Measurements from ENCODE around the gene RPL19.

The RPL19 gene

GRCh38 chr17:39199820-39200069 lies 338 bp upstream of the RPL19 start:
- DNase-seq, result peak; percentile 88

- DNase-seq, result no peak
Observed at GRCh38 chr17:39200957-39201510, 951 bp downstream of the RPL19 start.

DNA sequence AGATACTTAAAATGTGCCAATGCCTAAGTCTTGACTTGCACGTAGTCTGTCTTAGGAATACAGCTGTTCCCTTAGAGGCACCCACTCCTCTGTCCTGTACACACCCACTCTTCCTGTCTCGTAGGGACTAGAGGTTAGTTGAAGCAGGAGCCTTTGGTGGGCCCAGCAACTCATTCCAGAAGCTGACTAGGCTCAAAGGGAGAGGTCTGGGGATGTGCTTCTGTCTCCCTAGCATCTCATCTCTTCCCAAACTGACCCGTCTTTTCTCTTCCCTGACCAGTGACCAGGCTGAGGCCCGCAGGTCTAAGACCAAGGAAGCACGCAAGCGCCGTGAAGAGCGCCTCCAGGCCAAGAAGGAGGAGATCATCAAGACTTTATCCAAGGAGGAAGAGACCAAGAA lies 4.2 kb downstream of the RPL19 start:
- DNase-seq, result no peak

- DNase-seq, result no peak
Observed at GRCh38 chr17:39205112-39205526, 5.0 kb downstream of the RPL19 start.

GRCh38 chr17:39208136-39208535 lies 8.1 kb downstream of the RPL19 start:
- DNase-seq, result no peak

DNA sequence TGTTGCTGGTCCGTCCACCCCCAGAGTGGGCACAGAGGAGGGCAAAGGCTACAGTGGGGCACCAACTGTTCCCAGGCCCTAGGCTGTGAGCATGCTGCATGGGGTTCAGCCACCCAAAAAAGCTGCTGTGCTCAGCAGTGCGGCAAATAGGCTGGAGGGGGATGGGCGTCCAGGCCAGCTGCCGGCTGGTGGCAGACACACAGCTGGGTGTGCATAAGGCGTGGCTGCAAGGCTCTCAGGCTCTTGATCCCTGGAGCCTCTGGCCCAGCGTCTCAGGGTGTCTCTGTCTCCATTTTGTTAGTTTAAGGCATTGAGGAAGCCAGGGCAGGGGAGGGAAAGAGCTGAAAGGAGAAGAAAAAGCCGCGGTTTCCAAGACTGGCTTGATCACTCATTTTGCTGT lies 8.8 kb downstream of the RPL19 start:
- no peak for DNase-seq

DNA sequence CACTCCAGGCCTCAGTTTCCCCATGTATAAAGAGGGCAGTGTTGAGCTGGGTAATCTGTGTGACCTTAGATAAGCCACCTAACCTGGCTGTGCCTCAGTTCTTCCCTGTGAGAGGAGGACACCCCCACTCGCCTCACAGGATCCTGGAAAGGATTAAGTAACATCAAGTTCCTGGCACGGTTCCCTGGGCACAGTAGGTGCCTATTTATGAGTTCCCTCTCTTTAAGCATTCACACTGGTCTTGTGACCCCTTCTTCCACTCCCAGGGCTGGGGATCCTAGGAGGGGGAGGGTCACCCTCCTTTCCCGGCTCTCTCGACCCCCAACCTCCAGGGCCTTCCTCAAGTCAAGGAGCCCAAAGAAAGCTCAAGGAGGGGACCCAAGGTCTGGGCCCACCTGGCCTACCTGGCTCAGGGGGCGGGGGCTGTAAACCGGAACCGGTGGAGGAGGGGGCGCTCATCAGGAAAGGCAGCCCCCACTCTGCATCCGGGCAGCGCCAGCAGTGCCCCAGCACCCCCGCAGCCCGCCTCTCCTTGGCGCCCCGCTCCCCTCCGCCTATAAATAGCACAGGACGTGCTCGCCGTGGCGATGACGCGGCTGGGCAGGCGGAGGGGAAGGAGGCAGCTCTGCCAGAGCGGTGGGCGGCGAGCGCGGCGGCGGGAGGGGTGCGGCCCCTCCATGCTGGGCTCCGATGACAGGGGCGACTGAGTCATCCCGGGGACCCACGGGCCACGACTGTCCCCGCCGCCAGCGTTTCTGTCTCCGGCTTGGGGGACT lies 9.4 kb downstream of the RPL19 start:
- no peak for DNase-seq

GRCh38 chr17:39210093-39210434 lies 10.0 kb downstream of the RPL19 start:
- no peak for DNase-seq

GRCh38 chr17:39212195-39212810 lies 12.2 kb downstream of the RPL19 start:
- no peak for DNase-seq

DNA sequence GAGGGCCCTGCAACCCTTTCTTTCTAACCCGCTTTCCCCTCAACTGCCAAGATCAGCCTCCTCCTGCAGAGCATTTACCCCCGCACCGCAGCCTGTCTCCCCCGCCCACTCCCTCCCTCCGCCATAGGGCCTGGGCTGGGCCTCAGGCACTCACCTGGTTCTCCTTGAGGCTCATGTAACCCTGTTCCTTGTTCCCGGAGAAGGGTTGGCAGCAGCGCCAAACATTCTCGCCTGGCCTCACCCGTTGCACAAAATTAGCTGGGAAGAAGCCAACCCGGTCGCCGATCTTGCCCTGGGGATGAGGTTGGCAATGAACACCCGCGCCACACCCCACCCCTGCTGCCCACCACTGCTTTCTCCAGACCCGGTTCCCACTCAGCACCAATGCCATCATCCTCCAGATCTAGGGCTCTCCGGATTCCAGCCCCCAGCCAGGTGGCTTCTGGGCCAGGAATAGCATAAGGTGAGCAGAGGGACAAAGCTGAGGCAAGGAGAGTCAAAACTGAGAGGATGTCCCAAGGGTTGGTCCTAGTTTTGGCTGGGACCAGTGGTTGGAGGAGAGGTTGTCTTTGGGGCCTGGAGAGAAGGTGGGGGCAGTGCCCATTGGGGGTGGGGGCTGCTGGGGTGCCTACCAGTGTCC lies 12.9 kb downstream of the RPL19 start:
- DNase-seq, result no peak

DNA sequence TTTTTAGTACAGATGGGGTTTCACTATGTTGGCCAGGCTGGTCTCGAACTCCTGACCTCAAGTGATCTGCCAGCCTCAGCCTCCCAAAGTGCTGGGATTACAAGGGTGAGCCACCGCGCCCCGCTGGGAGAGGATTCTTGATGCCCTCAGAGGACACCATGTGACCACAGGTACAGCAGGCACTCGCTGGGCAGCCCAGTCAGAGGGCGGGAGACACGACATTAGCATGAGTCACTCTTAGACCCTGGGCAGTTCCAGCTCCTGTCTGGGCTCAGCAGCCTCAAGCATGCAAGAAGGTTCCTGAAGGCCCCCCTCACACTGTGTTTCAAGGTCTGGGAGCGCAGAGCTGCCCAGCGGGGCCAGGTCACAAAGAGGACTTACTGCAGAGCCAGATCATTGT lies 13.8 kb downstream of the RPL19 start:
- DNase-seq, result no peak

DNA sequence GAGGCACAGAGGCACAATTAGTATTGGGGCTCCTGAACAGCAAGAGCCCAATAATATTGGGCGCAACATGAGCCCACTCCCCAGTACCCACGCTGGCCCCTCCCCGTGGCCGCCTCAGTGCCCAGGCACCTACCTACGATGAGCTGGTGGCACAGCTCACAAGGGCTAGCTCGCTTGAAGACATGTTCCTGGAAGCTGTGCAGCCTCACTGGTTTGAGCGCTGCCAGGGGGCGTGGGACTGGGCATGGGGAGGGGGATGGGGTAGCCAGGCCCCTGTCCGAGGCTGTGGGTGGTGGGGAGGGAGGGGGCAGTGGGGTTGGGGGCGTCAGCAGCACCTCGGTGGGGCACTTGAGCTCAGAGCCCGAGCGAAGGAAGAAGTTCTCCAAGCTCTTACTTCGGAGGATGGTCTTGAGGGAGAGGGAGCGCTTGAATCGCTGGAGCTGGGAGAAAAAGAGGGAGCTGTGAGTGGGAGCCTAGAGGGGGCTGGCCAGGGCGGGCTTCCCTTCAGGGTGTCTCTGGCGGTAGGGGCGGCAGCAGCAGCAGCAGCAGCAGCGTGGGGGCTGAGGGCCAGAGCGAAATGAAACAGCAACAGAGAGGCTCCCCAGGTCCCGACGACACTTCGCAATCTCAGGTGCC lies 17.8 kb downstream of the RPL19 start:
- DNase-seq, result no peak

DNA sequence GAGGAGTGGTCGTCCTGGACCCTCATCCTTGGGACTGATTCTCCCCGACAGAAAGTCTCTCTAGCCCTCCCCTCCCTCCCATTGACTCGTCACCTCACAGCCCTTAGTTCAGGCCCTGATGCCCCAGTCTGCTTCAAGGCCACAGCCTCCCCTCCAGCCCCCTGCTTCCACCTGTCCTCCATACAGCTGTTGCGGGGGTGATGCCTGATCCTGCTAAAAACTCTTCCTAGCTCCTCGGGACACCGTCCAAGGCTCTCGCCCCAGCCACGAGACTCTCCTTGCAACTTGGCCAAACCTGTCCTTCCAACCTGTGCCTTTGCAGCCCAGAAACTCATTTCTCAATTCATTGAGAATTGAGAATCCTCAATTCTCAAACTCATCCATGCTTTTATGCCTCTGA lies 18.8 kb downstream of the RPL19 start:
- DNase-seq, result no peak

- DNase-seq, result peak; percentile 91
Observed at GRCh38 chr17:39219647-39220154, 19.6 kb downstream of the RPL19 start.

GRCh38 chr17:39221572-39221971 lies 21.5 kb downstream of the RPL19 start:
- DNase-seq, result no peak

- DNase-seq, result no peak
Observed at GRCh38 chr17:39222151-39222550, 22.1 kb downstream of the RPL19 start.

DNA sequence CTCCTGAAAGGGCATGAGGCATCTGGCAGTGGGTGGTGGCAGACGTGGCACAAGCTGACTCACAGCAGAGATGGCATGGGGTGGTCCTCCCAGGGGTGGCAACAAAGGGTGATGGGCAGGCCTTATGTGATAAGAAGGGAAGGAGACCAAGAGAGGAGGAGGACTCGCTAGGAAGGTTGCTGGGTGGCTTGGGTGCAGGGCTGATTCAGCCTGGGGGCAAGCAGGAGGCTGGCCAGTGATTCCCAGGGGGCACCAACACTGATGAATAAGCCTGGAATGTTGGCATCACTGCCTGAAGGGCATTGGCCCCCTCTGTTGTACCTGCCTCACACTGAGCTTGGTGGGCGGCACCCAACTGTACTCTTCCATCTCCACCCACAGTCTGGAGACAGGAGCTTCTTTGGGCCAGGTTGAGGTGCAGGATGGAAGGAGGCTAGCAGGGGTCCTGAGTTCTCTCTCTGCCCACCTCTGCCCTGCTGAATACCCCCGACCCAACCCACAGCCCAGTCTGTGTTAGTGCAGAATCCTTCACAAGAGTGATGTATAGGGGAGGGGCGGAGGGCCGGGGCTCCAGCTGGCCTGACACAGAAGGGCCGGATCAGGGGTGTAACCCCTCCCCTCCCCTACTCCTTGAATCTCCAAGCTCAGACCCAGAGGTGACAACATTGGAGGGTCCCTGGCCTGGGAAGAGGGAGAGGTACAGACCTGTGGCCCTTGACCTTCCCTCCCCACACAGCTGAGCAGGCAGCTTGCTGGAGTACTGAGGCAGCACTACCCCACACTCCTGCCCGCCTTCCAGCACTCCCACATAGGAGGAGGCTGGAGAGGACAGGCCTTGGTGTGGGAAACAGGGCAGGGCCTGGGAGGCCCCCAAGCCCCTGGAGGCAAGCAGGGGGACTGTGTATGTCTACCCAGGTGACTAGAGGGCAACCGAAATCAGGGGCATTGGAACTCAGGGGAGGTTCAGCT lies 23.1 kb downstream of the RPL19 start:
- DNase-seq, result no peak

- no peak for DNase-seq
Observed at GRCh38 chr17:39223907-39224777, 24.1 kb downstream of the RPL19 start.

DNA sequence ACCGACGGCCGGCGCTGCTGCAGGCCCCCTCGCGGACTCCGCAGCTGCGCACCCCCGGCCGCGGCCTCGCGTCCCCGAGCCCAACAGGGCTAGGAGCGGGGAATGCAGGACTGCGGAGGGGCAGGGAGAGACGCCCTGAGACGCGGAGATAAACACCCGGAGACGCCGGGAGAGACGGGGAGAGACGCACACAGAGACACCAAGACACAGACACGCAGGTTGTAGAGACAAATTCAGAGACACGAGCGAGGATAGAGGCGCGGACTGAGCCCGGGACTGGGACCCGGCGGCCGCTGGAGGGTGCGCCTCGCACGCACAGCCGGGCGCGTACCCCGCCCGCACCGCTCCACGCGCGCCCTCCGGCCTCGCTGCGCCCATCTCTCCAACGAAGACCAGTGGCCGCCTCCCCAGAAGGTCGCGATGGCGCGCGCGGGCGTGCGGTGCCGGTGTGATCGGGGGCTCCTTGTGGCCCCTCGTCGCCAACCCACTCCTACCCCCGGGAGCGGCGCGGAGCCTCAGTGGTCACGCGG lies 24.8 kb downstream of the RPL19 start:
- no peak for DNase-seq

DNA sequence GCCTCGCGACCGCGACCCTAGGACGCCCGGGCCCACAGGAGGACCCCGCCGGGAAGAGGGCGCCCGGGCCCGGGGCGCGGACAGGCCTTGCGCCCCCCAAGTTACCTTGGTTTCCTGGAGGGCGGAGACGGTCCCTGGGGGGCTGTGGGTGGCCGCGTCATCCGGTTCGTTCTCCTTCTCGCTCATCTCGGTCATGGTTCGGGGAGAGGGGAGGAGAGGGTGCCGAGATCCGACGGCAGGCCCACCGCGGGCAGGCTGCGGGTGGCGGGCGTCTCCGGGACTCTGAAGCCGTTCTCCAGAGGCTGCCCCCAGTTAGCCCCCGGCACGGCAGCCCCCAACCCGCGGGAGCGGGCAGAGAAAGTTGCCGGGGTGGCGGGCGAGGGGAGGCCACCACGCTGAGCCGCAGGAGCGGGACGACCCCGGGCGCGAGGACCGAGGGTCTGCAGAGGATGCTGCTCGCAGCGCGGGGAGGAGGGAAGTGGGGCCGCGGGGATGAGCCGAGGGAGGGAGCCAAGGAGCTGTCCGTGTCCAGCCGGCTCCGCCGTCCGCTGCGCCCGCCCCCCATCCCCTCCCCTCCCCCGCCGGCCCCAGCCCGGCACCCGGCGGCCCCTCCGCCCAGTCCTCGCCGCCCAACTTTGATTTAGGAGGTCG lies 25.4 kb downstream of the RPL19 start, which contains the start of gene STAC2:
TSS of gene STAC2 (minus strand) at position 638 of the 651 bp plus-strand sequence. CDS start at position 195, 443 bp downstream.
- no peak for DNase-seq

Measured in NCI-H446 treated with DMSO at 0.1 percent for 48 hours (cell line).